ENCODE measurements around the gene UHRF1. TPM values are rescaled to one million over a fixed set of nuclear protein-coding genes. Genes with fewer than 3 reads are reported as not detected.

Gene UHRF1
- total RNA-seq, 4 donors from 2014 or later = 0.57 to 1.3 (median 1.0) TPM

DNA sequence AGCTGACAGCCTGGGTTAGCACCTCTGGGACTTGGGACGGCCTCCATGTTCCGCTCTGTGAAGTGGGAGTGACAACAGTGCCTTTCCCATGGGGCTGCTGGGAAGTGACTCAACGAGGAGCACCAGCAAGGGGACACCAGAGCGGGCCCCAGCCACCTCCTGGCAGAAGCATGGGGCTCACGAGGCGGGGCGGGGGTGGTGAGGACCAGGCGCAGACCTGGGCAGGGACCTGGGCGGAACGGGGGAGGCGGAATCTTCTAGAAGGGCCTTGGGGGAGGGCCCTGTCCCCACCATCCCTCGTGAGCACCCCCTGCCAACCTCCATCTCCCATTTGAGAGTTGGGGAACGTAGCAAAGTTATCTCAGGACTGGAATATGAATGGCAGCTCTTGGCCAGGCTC lies 97.5 kb downstream of the UHRF1 start:
- TF ChIP-seq, protein P1, sequence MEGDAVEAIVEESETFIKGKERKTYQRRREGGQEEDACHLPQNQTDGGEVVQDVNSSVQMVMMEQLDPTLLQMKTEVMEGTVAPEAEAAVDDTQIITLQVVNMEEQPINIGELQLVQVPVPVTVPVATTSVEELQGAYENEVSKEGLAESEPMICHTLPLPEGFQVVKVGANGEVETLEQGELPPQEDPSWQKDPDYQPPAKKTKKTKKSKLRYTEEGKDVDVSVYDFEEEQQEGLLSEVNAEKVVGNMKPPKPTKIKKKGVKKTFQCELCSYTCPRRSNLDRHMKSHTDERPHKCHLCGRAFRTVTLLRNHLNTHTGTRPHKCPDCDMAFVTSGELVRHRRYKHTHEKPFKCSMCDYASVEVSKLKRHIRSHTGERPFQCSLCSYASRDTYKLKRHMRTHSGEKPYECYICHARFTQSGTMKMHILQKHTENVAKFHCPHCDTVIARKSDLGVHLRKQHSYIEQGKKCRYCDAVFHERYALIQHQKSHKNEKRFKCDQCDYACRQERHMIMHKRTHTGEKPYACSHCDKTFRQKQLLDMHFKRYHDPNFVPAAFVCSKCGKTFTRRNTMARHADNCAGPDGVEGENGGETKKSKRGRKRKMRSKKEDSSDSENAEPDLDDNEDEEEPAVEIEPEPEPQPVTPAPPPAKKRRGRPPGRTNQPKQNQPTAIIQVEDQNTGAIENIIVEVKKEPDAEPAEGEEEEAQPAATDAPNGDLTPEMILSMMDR (IDR thresholded peaks at IDR 0.05; ENCODE audit: low read depth) = no peak

Small RNA genes within 50 kb of the gene (small RNA-seq; reads per million reads assigned to genes)
- gene MIR4747 = not detected

Other genes starting within 250 kb of the UHRF1 start
- gene MYDGF, start 239.2 kb upstream of the UHRF1 start, total RNA-seq = 10 to 100 TPM; 32.4 to 45.6 (median 35.4) TPM
- 100 to 1,000 TPM in 1 of 4 donors, 10 to 100 TPM in 3; 31.1 to 109 (median 48.6) TPM for gene DPP9, start 185.7 kb upstream of the UHRF1 start, total RNA-seq
- gene FEM1A, start 117.8 kb upstream of the UHRF1 start, total RNA-seq = 10 to 100 TPM in 1 of 4 donors, 1 to 10 TPM in 3; 7.3 to 14.5 (median 8.0) TPM
- 1 to 10 TPM; 3.9 to 9.0 (median 4.9) TPM for gene TICAM1, start 77.8 kb upstream of the UHRF1 start, total RNA-seq
- 10 to 100 TPM; 14.8 to 66.1 (median 30.8) TPM for gene PLIN3, start 41.8 kb upstream of the UHRF1 start, total RNA-seq
- 1 to 10 TPM in 3 of 4 donors, under 1 TPM in 1; 0.33 to 1.9 (median 1.5) TPM for gene ARRDC5, start 6.6 kb upstream of the UHRF1 start, total RNA-seq
- gene KDM4B, start 59.6 kb downstream of the UHRF1 start, total RNA-seq = 10 to 100 TPM; 19.4 to 56.1 (median 28.5) TPM